GM18505 (cell line): Measurements from ENCODE around the gene CWC25.

ENCODE experiments used
- ATAC-seq: cut with Tn5 transposase; IDR thresholded peaks from one replicate; pipeline ENCODE4 v1.9.1; 2021; ENCODE audit not compliant: unreplicated experiment
- POLR2A ChIP-seq: IDR thresholded peaks from 4 replicates; pipeline ENCODE4 v1.6.1; 2011; ENCODE audit warnings: borderline replicate concordance; ENCODE audit not compliant: insufficient read depth, insufficient read length; ENCODE audit errors: extremely low read depth

CWC25 gene

GRCh38 chr17:38824899-38825761, at the start of gene CWC25:
Gene CWC25, minus strand, starts transcription at chr17:38825321. Its CDS starts 138 bp downstream, at chr17:38825183.
- peak; percentile 77 for ATAC-seq
- TF ChIP-seq POLR2A = peak; percentile 97

GRCh38 chr17:38873640-38874380, 48.7 kb upstream of the CWC25 start:
- no peak for ATAC-seq
- TF ChIP-seq POLR2A = no peak

- ATAC-seq = no peak
- no peak for TF ChIP-seq POLR2A
Observed at GRCh38 chr17:38872671-38873385, 47.7 kb upstream of the CWC25 start.

GRCh38 chr17:38872027-38872511, 46.9 kb upstream of the CWC25 start:
- no peak for ATAC-seq
- no peak for TF ChIP-seq POLR2A

- no peak for ATAC-seq
- no peak for TF ChIP-seq POLR2A
Observed at GRCh38 chr17:38871247-38872015, 46.3 kb upstream of the CWC25 start.

- TF ChIP-seq POLR2A = peak; percentile 21
- no peak for ATAC-seq
Observed at GRCh38 chr17:38870259-38871165, 45.4 kb upstream of the CWC25 start.

- ATAC-seq = peak; percentile 46
- peak; percentile 97 for TF ChIP-seq POLR2A
Observed at GRCh38 chr17:38869526-38870258, 44.6 kb upstream of the CWC25 start, which contains the start of gene LASP1. Gene LASP1, plus strand, starts transcription at chr17:38870058. Its CDS starts 132 bp downstream, at chr17:38870190.

GRCh38 chr17:38868817-38869525, 43.9 kb upstream of the CWC25 start:
- TF ChIP-seq POLR2A = peak; percentile 89
- ATAC-seq = peak; percentile 27

GRCh38 chr17:38867968-38868816, 43.1 kb upstream of the CWC25 start:
- ATAC-seq = no peak
- TF ChIP-seq POLR2A = no peak
